IPS-18a (cell line): ENCODE results near the gene CHD6.

Source experiments
- H3K27ac ChIP-seq: one replicate; pipeline ENCODE4 v1.5.1; 2013; ENCODE audit warnings: low read length
- H3K27me3 ChIP-seq: one replicate; pipeline ENCODE4 v1.6.1; 2013; ENCODE audit warnings: mild to moderate bottlenecking, low read length; ENCODE audit not compliant: control insufficient read depth, insufficient read depth
- H3K36me3 ChIP-seq: one replicate; pipeline ENCODE4 v1.6.1; 2013; ENCODE audit warnings: low read depth, low read length; ENCODE audit not compliant: control insufficient read depth
- H3K4me1 ChIP-seq: one replicate; pipeline ENCODE4 v1.6.1; 2013; ENCODE audit warnings: low read depth, low read length; ENCODE audit not compliant: control insufficient read depth
- H3K4me3 ChIP-seq: one replicate; pipeline ENCODE4 v1.5.1; 2013; ENCODE audit warnings: low read length
- H3K9ac ChIP-seq: one replicate; pipeline ENCODE4 v1.6.1; 2013; ENCODE audit warnings: mild to moderate bottlenecking, low read length, moderate library complexity
- H3K9me3 ChIP-seq: one replicate; pipeline ENCODE4 v1.6.1; 2013; ENCODE audit warnings: low read depth, low read length; ENCODE audit not compliant: control insufficient read depth

CHD6 gene

DNA sequence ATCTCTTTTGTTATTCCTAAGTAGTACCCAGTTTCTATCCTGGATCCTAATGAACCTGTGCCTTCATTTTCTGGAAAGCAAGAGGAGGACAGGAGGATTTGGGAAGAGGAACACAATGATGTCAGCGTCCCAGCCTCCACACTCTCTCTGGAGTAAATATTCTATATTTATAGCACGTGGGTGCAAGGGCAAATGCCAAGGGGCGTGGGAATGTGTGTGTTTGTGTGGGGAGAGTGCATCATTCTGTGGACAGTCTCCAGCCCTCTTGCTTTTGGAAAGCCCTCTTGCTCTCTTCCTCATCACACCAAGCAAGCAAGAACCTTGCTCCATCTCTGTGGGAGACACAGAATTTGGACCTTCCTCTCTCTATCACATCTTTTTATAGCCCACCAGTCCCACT, 148.3 kb downstream of the CHD6 start:
- Histone ChIP-seq H3K4me3 (no peak overlapping the region), H3K9ac (no peak overlapping the region), H3K9me3 (no peaks in the 10 kb centered on the region), H3K36me3 (peaks cover 39% of the 10 kb centered on the region), H3K27me3 (no peaks in the 10 kb centered on the region), H3K4me1 (no peaks in the 10 kb centered on the region), H3K27ac (no peak overlapping the region)

DNA sequence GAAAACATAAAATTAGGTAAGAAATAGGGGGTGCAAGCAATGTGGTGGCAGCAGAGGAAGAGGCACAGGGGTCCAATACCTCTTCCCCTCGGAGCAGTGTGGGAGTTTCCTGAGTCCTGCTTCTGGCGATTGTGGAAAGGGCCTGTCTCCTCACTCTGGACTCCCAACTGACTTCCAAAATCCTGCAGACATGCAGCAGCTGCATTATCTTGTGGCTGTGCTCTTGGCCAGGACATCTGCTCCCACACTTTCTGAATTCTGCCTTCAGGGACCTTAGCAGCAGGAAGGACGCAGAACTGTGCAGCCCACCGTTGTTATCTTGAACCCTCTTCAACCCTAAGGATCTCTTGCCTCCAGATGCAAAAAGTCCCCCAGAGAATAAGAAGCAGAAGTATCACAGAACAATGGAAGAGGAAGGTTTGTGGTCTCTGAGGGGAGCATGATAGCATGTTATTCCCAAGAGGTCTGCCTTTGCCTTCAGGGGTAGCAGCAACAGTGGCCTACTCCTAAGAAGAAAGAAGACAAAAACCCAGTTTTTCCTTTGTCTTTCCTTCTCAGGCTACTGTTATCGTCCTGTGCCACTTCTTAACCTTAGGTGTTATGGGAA, 149.1 kb downstream of the CHD6 start:
- Histone ChIP-seq H3K9me3 (no peaks in the 10 kb centered on the region), H3K27ac (no peak overlapping the region), H3K4me3 (no peak overlapping the region), H3K4me1 (no peaks in the 10 kb centered on the region), H3K27me3 (no peaks in the 10 kb centered on the region), H3K9ac (no peak overlapping the region), H3K36me3 (peaks cover 39% of the 10 kb centered on the region)

- Histone ChIP-seq H3K27me3 (no peaks in the 10 kb centered on the region), H3K4me3 (no peak overlapping the region), H3K4me1 (no peaks in the 10 kb centered on the region), H3K36me3 (peaks cover 37% of the 10 kb centered on the region), H3K9me3 (no peaks in the 10 kb centered on the region), H3K27ac (no peak overlapping the region), H3K9ac (no peak overlapping the region)
Measured at GRCh38 chr20:41467690-41468089, 150.5 kb downstream of the CHD6 start.

GRCh38 chr20:41467220-41467619, 151.0 kb downstream of the CHD6 start:
- Histone ChIP-seq H3K4me3 (no peak overlapping the region), H3K9me3 (no peaks in the 10 kb centered on the region), H3K4me1 (no peaks in the 10 kb centered on the region), H3K36me3 (peaks cover 39% of the 10 kb centered on the region), H3K9ac (no peak overlapping the region), H3K27ac (no peak overlapping the region), H3K27me3 (no peaks in the 10 kb centered on the region)

DNA sequence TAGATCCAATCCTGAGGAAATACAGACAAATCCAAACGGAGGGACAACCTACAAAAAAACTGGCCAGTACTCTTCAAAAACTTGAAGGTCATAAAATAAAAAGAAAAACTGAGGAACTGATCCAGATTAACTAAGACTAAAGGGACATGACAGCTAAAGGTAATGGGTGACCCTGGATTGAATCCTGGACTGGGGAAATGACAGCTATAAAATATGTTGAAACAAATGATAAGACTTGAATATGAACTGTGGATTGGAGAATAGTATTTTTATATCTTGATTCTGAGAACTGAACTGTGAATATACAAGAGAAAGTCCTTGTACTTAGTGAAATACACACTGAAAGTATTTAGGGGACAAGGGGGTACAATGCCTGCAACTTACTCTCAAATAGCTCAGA, 154.6 kb downstream of the CHD6 start:
- H3K4me1 ChIP-seq = no peaks in the 10 kb centered on the region
- H3K27me3 ChIP-seq = no peaks in the 10 kb centered on the region
- peaks cover 15% of the 10 kb centered on the region for H3K36me3 ChIP-seq
- no peak overlapping the region for H3K27ac ChIP-seq
- peaks cover 3% of the 10 kb centered on the region for H3K9me3 ChIP-seq
- H3K4me3 ChIP-seq = no peak overlapping the region
- H3K9ac ChIP-seq = no peak overlapping the region

DNA sequence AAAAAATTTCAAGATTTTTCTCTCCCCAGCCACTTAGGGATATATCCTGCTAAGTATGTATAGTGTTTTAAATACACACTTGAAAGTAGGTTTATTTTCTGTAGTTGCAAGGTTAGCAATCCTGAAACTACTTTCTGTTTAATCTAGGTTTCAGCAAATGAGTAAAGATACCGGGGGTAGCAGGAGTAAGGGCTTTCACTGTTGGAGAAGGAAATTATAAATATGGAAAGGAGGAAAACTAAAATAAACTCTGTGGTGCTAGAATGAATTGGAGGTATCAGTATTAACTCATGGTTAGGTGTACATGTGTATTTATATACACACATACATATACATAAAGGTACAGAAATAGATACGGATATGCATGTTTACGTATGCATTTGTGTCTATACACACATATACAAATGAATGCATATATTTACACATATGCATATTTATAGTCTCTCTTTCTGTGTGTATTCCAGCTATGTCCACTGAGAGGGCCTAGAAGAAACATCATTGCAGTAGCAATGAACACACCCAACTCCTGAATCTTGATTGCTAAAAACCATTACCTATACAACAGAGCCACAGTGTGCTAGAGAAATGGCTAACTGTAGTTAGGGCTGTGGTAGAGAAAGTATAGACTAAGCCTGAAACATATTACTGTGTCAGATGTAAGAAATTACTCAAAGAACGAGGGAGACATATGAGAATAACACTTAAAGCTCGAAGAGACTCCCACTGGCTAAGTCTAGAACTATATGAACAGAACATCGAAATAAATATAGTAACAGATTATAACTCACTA, 155.6 kb downstream of the CHD6 start:
- Histone ChIP-seq H3K9ac (no peak overlapping the region), H3K4me3 (no peak overlapping the region), H3K27me3 (no peaks in the 10 kb centered on the region), H3K9me3 (peaks cover 3% of the 10 kb centered on the region), H3K36me3 (peaks cover 15% of the 10 kb centered on the region), H3K4me1 (no peaks in the 10 kb centered on the region), H3K27ac (no peak overlapping the region)

DNA sequence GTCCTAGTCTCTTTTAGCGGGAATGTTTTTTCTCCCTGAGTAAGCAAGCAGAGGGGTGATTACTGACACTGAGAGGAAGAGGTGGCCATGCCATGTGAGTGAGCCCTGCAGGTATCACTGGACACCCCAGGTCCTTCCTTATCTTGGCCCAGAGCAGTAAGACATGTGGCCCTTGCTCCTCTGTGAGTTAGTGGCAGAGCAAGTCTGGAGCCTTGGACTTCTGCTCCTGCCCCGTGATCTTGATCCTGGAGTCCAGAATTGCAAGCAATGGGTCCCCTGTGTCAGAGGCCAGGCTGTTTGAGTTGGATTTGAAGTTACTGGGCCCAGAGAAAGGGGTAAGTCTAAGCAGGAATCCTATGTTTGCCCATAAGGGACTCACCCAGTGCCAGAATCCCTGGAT, 159.4 kb downstream of the CHD6 start:
- no peaks in the 10 kb centered on the region for H3K4me1 ChIP-seq
- H3K27me3 ChIP-seq = no peaks in the 10 kb centered on the region
- H3K36me3 ChIP-seq = peaks cover 44% of the 10 kb centered on the region
- H3K4me3 ChIP-seq = no peak overlapping the region
- H3K27ac ChIP-seq = no peak overlapping the region
- no peak overlapping the region for H3K9ac ChIP-seq
- peaks cover 3% of the 10 kb centered on the region for H3K9me3 ChIP-seq

DNA sequence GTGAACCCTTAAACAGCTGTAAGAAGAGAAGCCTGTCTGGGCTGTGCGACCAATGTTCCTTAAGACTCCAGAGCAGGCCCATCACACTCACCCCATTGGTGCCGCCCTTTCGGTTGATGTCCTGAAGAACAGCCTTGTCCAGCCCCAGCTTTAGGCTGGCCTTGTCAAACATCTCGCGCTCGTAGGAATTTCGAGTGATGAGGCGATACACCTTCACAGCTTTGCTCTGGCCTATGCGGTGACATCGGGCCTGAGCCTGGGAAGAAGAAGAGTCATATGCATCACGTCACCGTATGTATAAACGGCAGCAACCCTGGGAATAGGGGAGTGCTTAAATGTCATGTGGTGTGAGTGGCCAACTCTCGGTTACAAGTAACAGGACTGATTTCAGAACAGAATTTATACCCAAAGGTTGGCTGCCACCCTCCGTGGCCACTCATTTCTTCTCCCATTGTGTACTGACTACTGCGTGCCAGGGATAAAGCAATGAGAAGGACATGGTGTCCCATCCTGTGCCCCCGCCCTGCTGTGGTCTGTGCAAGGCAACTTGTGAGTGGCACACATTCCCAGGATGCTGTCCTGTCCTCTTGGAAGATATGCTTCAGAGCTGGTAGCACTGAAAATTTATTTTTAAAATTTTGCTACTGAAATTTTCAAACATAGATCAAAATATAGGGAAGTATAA, 160.9 kb downstream of the CHD6 start:
- Histone ChIP-seq H3K4me1 (no peaks in the 10 kb centered on the region), H3K27me3 (no peaks in the 10 kb centered on the region), H3K9ac (no peak overlapping the region), H3K9me3 (peaks cover 3% of the 10 kb centered on the region), H3K27ac (no peak overlapping the region), H3K4me3 (no peak overlapping the region), H3K36me3 (peaks cover 53% of the 10 kb centered on the region)

DNA sequence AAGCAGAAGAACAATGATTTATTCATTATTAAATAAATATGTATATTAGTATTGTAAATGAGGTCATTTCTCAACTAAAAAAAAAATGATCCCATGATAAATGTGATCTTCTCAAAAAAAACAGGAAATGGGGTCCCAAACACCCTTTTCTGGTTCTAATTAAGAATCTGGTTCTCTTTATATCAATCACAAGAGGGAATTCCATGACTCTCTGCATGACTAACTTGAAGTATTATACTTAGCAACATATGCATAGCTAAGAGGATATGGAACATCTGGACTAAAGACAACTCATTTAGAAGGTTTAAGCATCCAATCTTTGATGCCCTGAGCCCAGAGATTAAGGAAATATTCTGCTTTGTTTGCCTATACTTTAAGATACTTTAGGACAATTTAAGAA, 161.8 kb downstream of the CHD6 start:
- no peak overlapping the region for H3K9ac ChIP-seq
- peaks cover 61% of the 10 kb centered on the region for H3K36me3 ChIP-seq
- no peak overlapping the region for H3K27ac ChIP-seq
- H3K9me3 ChIP-seq = peaks cover 3% of the 10 kb centered on the region
- no peaks in the 10 kb centered on the region for H3K27me3 ChIP-seq
- H3K4me1 ChIP-seq = no peaks in the 10 kb centered on the region
- no peak overlapping the region for H3K4me3 ChIP-seq

DNA sequence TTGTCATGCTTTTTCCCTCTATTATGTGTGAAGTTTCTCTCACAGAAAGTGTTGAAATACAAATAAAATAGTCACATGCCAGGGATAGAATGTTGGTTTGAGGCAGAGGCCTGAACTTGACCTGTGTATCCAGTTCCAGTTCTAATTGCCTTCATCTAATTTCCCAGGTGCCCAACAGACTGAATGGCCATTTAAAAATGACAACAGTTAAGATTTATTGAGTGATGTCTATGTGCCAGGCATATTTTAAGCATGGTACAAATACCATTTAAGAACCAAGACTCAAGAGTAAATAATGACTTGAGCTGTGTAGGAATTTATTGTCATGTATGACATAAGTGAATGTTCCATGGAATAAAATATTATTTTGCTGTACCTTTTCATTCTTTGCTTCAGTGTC, 163.9 kb downstream of the CHD6 start:
- H3K4me1 ChIP-seq = no peaks in the 10 kb centered on the region
- H3K27ac ChIP-seq = no peak overlapping the region
- no peak overlapping the region for H3K9ac ChIP-seq
- no peaks in the 10 kb centered on the region for H3K27me3 ChIP-seq
- no peak overlapping the region for H3K4me3 ChIP-seq
- no peaks in the 10 kb centered on the region for H3K9me3 ChIP-seq
- H3K36me3 ChIP-seq = peaks cover 82% of the 10 kb centered on the region

DNA sequence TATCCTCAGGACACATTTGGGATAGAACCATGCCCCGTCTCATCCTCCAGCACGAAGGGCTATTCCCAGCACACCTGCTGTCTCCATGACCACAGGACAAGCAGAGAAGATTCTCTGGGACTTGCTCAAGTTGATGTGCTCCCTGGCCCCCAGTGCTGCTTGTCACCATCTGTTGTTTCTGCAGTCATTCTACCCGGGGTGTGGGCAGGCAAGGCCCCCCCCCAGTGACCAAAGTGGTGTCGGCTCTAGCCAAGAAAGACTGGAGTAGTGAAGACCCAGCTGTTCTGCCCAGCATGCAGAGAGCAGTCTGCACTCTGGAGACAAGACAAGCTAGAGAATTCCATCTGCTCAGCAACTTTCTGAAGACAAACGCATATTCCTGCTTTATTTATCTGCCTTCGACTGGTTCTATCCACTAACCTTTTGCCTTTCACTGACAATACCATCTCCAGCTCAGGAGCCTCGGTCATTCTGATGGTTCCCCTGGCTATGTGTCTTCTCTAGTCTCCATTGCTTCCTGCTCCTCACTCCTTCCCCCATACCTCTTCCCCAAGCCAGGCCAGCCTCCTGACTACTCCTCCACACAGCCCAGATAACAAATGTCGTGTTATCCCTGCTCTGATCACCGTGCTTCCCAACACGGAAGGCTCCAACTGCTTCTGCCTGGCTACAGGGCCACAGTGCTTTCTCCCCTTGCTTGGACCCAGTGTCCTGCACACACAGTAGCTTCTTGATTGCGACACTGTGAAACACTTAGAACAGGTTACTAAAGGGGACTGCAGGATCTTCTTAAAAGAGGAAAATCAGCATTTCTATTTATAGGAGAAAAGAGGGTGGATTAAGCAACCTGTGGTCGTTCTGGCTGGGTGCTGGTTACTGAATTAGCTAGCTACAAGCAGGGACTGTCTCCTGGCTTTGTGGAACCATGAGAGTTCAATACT, 164.9 kb downstream of the CHD6 start:
- H3K27me3 ChIP-seq = no peaks in the 10 kb centered on the region
- H3K36me3 ChIP-seq = peaks cover 88% of the 10 kb centered on the region
- no peak overlapping the region for H3K9ac ChIP-seq
- H3K4me1 ChIP-seq = no peaks in the 10 kb centered on the region
- H3K4me3 ChIP-seq = no peak overlapping the region
- H3K9me3 ChIP-seq = no peaks in the 10 kb centered on the region
- H3K27ac ChIP-seq = no peak overlapping the region
